HEK293 (cell line): Measurements from ENCODE around the gene NARS2.

ENCODE experiments used
- CTCF ChIA-PET: fragments of 350-600 bp; formaldehyde crosslinking; extraction: SDS; loops from one replicate; lab custom pipeline; 2021; ENCODE audit warnings: antibody characterized with exemption; lab: Yijun Ruan, JAX
- POLR2A ChIA-PET: fragments of 300-600 bp; formaldehyde crosslinking; extraction: SDS; loops from one replicate; lab custom pipeline; 2020; ENCODE audit warnings: antibody characterized with exemption, inconsistent platforms; lab: Yijun Ruan, JAX
- H3K27ac ChIP-seq: fragments of 200-500 bp; sonication (Bioruptor generic); 2 replicates; pipeline ENCODE4 v1.5.1; 2014; ENCODE audit warnings: low read depth, low read length, control low read depth, inconsistent platforms; ENCODE audit errors: extremely low read depth
- H3K36me3 ChIP-seq, 2 experiments: fragments of 200-500 bp in 1 of 2; sonication (Bioruptor generic) in 1 of 2; 1 replicate in 1 of 2; 2 replicates in 1 of 2; pipeline ENCODE4 v1.5.1; 2014 to 2017; ENCODE audit warnings: inconsistent platforms in 2 of 2, low read length in 2 of 2; ENCODE audit not compliant: control insufficient read depth in 2 of 2, insufficient read depth in 1 of 2
- H3K4me1 ChIP-seq: fragments of 200-500 bp; sonication (Bioruptor generic); 2 replicates; pipeline ENCODE4 v1.5.1; 2014; ENCODE audit warnings: mild to moderate bottlenecking, low read length, inconsistent platforms; ENCODE audit not compliant: control insufficient read depth, insufficient read depth
- H3K4me3 ChIP-seq: 2 replicates; pipeline ENCODE4 v1.5.1; 2011; ENCODE audit warnings: low read depth, mild to moderate bottlenecking, control low read depth, low read length, moderate library complexity
- H3K9me3 ChIP-seq: fragments of 200-500 bp; sonication (Bioruptor generic); 2 replicates; pipeline ENCODE4 v1.5.1; 2014; ENCODE audit warnings: low read depth, low read length, inconsistent platforms; ENCODE audit not compliant: control insufficient read depth, insufficient read depth
- KLF10 ChIP-seq: fragments of 450-650 bp; IDR thresholded peaks from 2 replicates; pipeline ENCODE4 v1.5.1; 2018; ENCODE audit warnings: missing biosample characterization, mild to moderate bottlenecking, missing genetic modification characterization
- PATZ1 ChIP-seq: fragments of 450-650 bp; formaldehyde crosslinking; IDR thresholded peaks from 2 replicates; pipeline ENCODE4 v1.5.1; 2016; ENCODE audit warnings: missing biosample characterization, missing genetic modification characterization
- ZBTB11 ChIP-seq: fragments of 450-650 bp; formaldehyde crosslinking; conservative IDR thresholded peaks from 2 replicates; pipeline ENCODE4 v1.5.1; 2016; ENCODE audit warnings: low read depth, missing biosample characterization, missing genetic modification characterization
- ZFP41 ChIP-seq: fragments of 450-650 bp; formaldehyde crosslinking; IDR thresholded peaks from 2 replicates; pipeline ENCODE4 v1.5.1; 2016; ENCODE audit warnings: missing biosample characterization, missing genetic modification characterization, borderline replicate concordance
- ZNF10 ChIP-seq: fragments of 450-650 bp; formaldehyde crosslinking; IDR thresholded peaks from 2 replicates; pipeline ENCODE4 v1.5.1; 2017; ENCODE audit warnings: missing biosample characterization, missing genetic modification characterization
- ZNF146 ChIP-seq: fragments of 450-650 bp; formaldehyde crosslinking; IDR thresholded peaks from 2 replicates; pipeline ENCODE4 v1.5.1; 2016; ENCODE audit warnings: missing biosample characterization, missing genetic modification characterization
- ZNF211 ChIP-seq: fragments of 450-650 bp; formaldehyde crosslinking; IDR thresholded peaks from 2 replicates; pipeline ENCODE4 v1.5.1; 2016; ENCODE audit warnings: low read depth, missing biosample characterization, missing genetic modification characterization
- ZNF24 ChIP-seq: fragments of 450-650 bp; formaldehyde crosslinking; IDR thresholded peaks from 2 replicates; pipeline ENCODE4 v1.5.1; 2016; ENCODE audit warnings: missing biosample characterization, missing genetic modification characterization
- ZNF292 ChIP-seq: fragments of 450-650 bp; formaldehyde crosslinking; IDR thresholded peaks from 2 replicates; pipeline ENCODE4 v1.5.1; 2016; ENCODE audit warnings: low read depth, missing biosample characterization, missing genetic modification characterization, borderline replicate concordance
- ZNF416 ChIP-seq: fragments of 450-650 bp; formaldehyde crosslinking; IDR thresholded peaks from 2 replicates; pipeline ENCODE4 v1.5.1; 2016; ENCODE audit warnings: missing biosample characterization, missing genetic modification characterization
- ZNF501 ChIP-seq: fragments of 450-650 bp; formaldehyde crosslinking; IDR thresholded peaks from 2 replicates; pipeline ENCODE4 v1.5.1; 2016; ENCODE audit warnings: missing biosample characterization, missing genetic modification characterization
- ZNF518A ChIP-seq: fragments of 450-650 bp; formaldehyde crosslinking; conservative IDR thresholded peaks from 2 replicates; pipeline ENCODE4 v1.5.1; 2016; ENCODE audit warnings: low read depth, missing biosample characterization, missing genetic modification characterization
- ZNF521 ChIP-seq: fragments of 450-650 bp; formaldehyde crosslinking; IDR thresholded peaks from 2 replicates; pipeline ENCODE4 v1.5.1; 2017; ENCODE audit warnings: missing biosample characterization, mild to moderate bottlenecking, missing genetic modification characterization
- ZNF529 ChIP-seq: fragments of 450-650 bp; formaldehyde crosslinking; IDR thresholded peaks from 2 replicates; pipeline ENCODE4 v1.5.1; 2017; ENCODE audit warnings: missing genetic modification characterization, missing biosample characterization; ENCODE audit not compliant: insufficient replicate concordance
- ZNF530 ChIP-seq: fragments of 450-650 bp; formaldehyde crosslinking; IDR thresholded peaks from 2 replicates; pipeline ENCODE4 v1.5.1; 2016; ENCODE audit warnings: low read depth, missing biosample characterization, missing genetic modification characterization
- ZNF621 ChIP-seq: fragments of 450-650 bp; formaldehyde crosslinking; IDR thresholded peaks from 2 replicates; pipeline ENCODE4 v1.5.1; 2017; ENCODE audit warnings: missing biosample characterization, missing genetic modification characterization
- ZNF777 ChIP-seq: fragments of 450-650 bp; formaldehyde crosslinking; IDR thresholded peaks from 2 replicates; pipeline ENCODE4 v1.5.1; 2017; ENCODE audit warnings: missing biosample characterization, missing genetic modification characterization, borderline replicate concordance
- TF ChIP-seq, protein P1 (sequence below): fragments of 450-650 bp; formaldehyde crosslinking; IDR thresholded peaks from 2 replicates; pipeline ENCODE4 v1.5.1; 2017; ENCODE audit warnings: missing biosample characterization, missing genetic modification characterization
- TF ChIP-seq, protein P2 (sequence below): fragments of 450-650 bp; IDR thresholded peaks from 2 replicates; pipeline ENCODE4 v1.5.1; 2018; ENCODE audit warnings: missing biosample characterization, missing genetic modification characterization
- TF ChIP-seq, protein P3 (sequence below): fragments of 450-650 bp; formaldehyde crosslinking; IDR thresholded peaks from 2 replicates; pipeline ENCODE4 v1.5.1; 2016; ENCODE audit warnings: missing biosample characterization, missing genetic modification characterization
- TF ChIP-seq, protein P4 (sequence below): fragments of 450-650 bp; formaldehyde crosslinking; IDR thresholded peaks from 2 replicates; pipeline ENCODE4 v1.5.1; 2017; ENCODE audit warnings: missing biosample characterization, missing genetic modification characterization

Gene NARS2

DNA sequence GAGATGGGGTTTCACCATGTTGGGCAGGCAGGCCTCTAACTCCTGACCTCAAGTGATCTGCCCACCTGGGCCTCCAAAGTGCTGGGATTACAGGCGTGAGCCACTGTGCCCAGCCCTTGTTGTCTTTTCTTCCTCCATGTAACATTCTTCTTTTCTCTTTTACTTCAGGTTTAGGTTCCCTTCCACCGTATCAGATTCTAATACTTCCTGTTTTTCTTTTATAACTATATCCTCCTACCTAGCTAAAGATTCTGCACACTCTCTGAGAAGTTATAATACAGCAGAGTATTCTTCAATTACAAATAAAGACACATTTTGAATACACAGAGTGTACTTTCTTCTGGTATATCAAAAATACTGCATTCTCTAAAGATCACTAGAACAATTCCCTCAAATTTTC is 123.8 kb downstream of the NARS2 start (continued):
- no peak for TF ChIP-seq ZNF24
- TF ChIP-seq ZNF501 (tag by site-specific recombination), result no peak
- no peak for TF ChIP-seq ZNF292 (tag by site-specific recombination)
- no peak for TF ChIP-seq ZFP41 (tag by site-specific recombination)
- no peak for TF ChIP-seq ZNF211 (tag by site-specific recombination)
- TF ChIP-seq ZNF777 (tag by site-specific recombination), result no peak
- TF ChIP-seq ZNF10, result no peak
- TF ChIP-seq, protein P1, sequence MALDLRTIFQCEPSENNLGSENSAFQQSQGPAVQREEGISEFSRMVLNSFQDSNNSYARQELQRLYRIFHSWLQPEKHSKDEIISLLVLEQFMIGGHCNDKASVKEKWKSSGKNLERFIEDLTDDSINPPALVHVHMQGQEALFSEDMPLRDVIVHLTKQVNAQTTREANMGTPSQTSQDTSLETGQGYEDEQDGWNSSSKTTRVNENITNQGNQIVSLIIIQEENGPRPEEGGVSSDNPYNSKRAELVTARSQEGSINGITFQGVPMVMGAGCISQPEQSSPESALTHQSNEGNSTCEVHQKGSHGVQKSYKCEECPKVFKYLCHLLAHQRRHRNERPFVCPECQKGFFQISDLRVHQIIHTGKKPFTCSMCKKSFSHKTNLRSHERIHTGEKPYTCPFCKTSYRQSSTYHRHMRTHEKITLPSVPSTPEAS, result no peak

DNA sequence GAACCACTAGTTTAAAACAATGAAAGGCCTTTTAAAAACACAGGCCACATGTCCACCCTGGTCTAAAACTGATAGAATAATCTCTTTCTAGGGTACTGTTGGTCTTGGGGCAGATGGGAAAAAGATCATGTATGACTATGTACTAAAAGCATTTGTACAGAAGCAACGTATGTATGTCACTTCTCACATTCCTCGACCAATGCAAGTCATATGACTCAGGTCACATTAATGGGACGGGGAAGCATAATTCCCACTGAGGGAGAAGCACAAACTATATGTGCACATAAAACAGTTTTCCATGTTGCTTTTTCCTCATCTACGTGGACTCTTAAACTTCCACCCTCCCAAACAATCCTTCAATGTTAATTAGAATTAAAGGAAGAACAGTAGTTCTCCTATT is 124.8 kb downstream of the NARS2 start:
- POLR2A ChIA-PET, result no interaction called here
- no peaks in the 10 kb centered on the region for H3K4me1 ChIP-seq
- CTCF ChIA-PET, result no interaction called here
- no peak overlapping the region for H3K27ac ChIP-seq
- H3K9me3 ChIP-seq, result no peaks in the 10 kb centered on the region
- no peak overlapping the region for H3K4me3 ChIP-seq
- peaks cover 0 to 7% of the 10 kb centered on the region in 2 experiments; a peak in 1 of 3 replicates for H3K36me3 ChIP-seq
- TF ChIP-seq KLF10 (tag by site-specific recombination), result no peak
- TF ChIP-seq ZNF518A, result no peak
- TF ChIP-seq, protein P2, sequence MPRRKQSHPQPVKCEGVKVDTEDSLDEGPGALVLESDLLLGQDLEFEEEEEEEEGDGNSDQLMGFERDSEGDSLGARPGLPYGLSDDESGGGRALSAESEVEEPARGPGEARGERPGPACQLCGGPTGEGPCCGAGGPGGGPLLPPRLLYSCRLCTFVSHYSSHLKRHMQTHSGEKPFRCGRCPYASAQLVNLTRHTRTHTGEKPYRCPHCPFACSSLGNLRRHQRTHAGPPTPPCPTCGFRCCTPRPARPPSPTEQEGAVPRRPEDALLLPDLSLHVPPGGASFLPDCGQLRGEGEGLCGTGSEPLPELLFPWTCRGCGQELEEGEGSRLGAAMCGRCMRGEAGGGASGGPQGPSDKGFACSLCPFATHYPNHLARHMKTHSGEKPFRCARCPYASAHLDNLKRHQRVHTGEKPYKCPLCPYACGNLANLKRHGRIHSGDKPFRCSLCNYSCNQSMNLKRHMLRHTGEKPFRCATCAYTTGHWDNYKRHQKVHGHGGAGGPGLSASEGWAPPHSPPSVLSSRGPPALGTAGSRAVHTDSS, result no peak
- no peak for TF ChIP-seq PATZ1 (tag by site-specific recombination)
- TF ChIP-seq ZNF146 (tag by site-specific recombination), result no peak
- TF ChIP-seq, protein P3, sequence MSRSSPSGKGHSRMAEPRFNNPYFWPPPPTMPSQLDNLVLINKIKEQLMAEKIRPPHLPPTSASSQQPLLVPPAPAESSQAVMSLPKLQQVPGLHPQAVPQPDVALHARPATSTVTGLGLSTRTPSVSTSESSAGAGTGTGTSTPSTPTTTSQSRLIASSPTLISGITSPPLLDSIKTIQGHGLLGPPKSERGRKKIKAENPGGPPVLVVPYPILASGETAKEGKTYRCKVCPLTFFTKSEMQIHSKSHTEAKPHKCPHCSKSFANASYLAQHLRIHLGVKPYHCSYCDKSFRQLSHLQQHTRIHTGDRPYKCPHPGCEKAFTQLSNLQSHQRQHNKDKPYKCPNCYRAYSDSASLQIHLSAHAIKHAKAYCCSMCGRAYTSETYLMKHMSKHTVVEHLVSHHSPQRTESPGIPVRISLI, result no peak
- no peak for TF ChIP-seq ZNF621 (tag by site-specific recombination)
- TF ChIP-seq, protein P4, sequence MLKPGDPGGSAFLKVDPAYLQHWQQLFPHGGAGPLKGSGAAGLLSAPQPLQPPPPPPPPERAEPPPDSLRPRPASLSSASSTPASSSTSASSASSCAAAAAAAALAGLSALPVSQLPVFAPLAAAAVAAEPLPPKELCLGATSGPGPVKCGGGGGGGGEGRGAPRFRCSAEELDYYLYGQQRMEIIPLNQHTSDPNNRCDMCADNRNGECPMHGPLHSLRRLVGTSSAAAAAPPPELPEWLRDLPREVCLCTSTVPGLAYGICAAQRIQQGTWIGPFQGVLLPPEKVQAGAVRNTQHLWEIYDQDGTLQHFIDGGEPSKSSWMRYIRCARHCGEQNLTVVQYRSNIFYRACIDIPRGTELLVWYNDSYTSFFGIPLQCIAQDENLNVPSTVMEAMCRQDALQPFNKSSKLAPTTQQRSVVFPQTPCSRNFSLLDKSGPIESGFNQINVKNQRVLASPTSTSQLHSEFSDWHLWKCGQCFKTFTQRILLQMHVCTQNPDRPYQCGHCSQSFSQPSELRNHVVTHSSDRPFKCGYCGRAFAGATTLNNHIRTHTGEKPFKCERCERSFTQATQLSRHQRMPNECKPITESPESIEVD (tag by site-specific recombination), result no peak
- no peak for TF ChIP-seq ZNF529
- no peak for TF ChIP-seq ZNF416 (tag by site-specific recombination)
- TF ChIP-seq ZBTB11 (tag by site-specific recombination), result no peak
- TF ChIP-seq ZNF521 (tag by site-specific recombination), result no peak
- TF ChIP-seq ZNF530 (tag by site-specific recombination), result no peak
